GM10248 (cell line): ENCODE results near the gene METTL22.
"Not testable (repeated sequence)": the region's sequence is repeated elsewhere in the genome, so short reads cannot be mapped to it uniquely, and the experiment has no call there.

ENCODE experiments used
- CTCF ChIA-PET: fragments of 300-600 bp; sonication (Branson Sonifier 250); formaldehyde crosslinking; extraction: SDS; loops from one replicate; lab custom pipeline; 2021; ENCODE audit warnings: antibody characterized with exemption; lab: Yijun Ruan, JAX
- POLR2A ChIA-PET: fragments of 350-650 bp; sonication (Branson Sonifier 250); formaldehyde crosslinking; extraction: SDS; loops from one replicate; lab custom pipeline; 2020; ENCODE audit warnings: antibody characterized with exemption; lab: Yijun Ruan, JAX
- DNase-seq: peaks from one replicate; pipeline ENCODE4 v3.0.0; 2012; ENCODE audit errors: extremely low spot score
- TF ChIP-seq, protein P1 (sequence below): IDR thresholded peaks from 2 replicates; pipeline ENCODE4 v1.5.1; 2012; ENCODE audit warnings: mild to moderate bottlenecking, low read depth; ENCODE audit errors: extremely low read depth, missing control alignments, control extremely low read depth

The METTL22 gene

DNA sequence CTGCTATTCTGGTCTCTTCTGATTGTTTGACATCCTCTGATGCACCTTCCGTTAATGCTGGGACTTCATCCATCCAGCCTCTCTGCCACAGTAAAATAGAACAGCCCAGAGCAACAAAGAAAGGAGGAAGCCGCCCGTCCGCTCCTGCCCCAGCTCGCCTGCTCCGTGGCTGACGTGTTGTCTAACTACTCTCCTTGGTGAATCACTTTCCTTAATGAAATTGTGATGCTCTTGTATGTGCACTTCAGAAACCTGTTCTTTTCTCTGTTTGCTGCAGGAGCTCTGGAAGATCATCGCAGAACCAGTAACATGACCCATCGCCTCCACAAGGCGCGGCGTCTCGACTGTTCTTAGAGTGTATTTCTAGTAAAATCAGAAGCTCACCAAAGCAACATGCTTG is 24.3 kb downstream of the METTL22 start:
- CTCF ChIA-PET = no interaction called here

DNA sequence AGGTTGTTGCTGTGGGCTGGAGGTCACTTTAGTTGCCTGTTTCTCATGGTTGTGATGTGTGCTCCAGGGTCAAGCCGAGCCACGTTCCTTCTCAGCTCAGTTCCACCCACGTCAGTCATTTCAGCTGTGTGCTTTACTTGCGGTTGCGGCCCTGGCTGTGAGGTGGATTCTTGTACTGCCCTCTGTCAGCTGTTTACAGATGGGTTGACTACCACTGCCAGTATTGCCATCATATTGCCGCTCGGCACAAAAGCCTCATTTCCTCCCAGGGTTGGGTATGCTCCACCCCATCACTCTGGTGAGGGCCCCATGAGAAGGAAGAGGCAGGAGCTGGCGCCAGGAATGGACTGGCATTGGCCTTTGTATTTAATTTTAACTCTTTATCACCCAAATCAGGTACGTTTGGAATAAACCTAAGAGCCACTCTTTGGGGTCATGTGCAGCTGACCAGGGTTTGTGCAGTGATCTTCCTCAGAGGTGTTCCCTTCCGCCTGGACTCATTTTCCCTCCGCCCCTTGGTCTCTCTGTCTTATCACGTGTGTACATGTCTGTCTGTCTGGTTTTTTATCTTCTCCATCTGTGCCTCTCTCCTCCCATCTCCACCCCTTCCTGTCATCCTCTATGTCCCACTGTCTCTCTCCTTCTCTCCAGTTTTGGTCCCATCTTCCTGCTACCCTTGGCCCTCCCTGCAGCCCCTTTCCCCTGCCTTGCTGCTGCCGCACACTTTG is 25.0 kb downstream of the METTL22 start:
- ChIA-PET POLR2A (no interaction called here), CTCF (no interaction called here)
- TF ChIP-seq, protein P1, sequence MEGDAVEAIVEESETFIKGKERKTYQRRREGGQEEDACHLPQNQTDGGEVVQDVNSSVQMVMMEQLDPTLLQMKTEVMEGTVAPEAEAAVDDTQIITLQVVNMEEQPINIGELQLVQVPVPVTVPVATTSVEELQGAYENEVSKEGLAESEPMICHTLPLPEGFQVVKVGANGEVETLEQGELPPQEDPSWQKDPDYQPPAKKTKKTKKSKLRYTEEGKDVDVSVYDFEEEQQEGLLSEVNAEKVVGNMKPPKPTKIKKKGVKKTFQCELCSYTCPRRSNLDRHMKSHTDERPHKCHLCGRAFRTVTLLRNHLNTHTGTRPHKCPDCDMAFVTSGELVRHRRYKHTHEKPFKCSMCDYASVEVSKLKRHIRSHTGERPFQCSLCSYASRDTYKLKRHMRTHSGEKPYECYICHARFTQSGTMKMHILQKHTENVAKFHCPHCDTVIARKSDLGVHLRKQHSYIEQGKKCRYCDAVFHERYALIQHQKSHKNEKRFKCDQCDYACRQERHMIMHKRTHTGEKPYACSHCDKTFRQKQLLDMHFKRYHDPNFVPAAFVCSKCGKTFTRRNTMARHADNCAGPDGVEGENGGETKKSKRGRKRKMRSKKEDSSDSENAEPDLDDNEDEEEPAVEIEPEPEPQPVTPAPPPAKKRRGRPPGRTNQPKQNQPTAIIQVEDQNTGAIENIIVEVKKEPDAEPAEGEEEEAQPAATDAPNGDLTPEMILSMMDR = no peak
- DNase-seq = no peak

More for the DNA sequence above, 24.3 kb downstream of the METTL22 start:
- no peak for DNase-seq
- TF ChIP-seq, protein P1 = no peak
- POLR2A ChIA-PET = no interaction called here

GRCh38 chr16:8647721-8648318 is 26.3 kb downstream of the METTL22 start:
- TF ChIP-seq, protein P1 = no peak
- CTCF ChIA-PET = interaction anchor here (1.7 kb wide), 1 partner anchor 81 kb away, joined by 4 read pairs; no protein-coding TSS in a partner anchor
- POLR2A ChIA-PET = no interaction called here
- no peak for DNase-seq

DNA sequence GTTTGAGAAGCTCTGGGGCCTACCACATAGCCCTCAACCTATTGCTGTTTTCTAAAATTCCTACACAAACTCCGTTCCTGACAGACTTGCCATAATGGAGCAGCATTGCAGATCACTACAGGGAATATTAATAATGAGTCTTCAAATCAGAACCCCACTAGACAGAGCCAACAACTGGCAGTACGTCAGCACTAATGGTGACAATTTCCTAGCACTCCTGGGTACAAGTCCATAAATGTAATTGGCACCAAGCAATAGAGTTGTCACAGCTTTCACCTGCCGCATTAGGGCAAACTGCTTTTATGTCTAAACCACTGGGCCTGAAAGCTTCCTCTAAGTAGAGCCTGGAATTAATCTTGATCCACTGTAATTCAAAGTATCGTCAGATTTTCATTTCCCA is 27.4 kb downstream of the METTL22 start:
- TF ChIP-seq, protein P1 = no peak
- POLR2A ChIA-PET = no interaction called here
- no peak for DNase-seq
- CTCF ChIA-PET = interaction anchor here (1.7 kb wide), 1 partner anchor 82 kb away, joined by 4 read pairs; no protein-coding TSS in a partner anchor

DNA sequence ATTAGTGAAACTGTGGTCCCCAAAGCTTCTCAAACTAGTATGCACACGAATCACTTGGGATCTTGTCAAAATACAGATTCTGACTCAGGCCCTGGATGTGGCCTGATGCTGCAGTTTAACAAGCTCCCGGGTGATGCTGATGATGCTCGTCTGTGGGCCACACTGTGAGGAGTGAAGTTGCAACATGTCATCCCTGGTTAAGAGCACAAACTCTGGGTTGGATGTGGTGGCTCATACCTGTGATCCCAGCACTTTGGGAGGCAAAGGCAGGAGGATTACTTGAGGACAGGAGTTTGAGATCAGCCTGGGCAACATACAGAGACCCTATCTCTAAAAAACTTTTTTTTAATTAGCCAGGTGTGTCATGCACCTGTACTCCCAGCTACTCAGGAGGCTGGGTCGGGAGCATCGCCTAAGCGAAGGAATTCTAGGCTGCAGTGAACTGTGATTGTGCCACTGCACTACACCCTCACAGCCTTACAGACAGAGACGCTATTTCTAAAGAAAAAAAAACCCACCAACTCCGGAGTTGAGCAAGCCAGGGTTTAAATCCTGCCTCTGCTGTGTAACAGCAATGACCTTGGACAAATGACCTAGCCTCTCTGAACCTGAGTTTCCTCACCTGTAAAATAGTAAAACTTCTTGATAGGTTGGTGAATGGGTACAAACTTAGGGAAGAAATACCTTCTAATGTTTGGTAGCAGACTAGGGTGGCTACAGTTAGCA is 28.5 kb downstream of the METTL22 start:
- POLR2A ChIA-PET = interaction anchor here (0.6 kb wide), 1 partner anchor 54 kb away, joined by 5 read pairs; no protein-coding TSS in a partner anchor

GRCh38 chr16:8651958-8652357 is 30.5 kb downstream of the METTL22 start:
- not testable (repeated sequence) for DNase-seq
- POLR2A ChIA-PET = interaction anchor here (0.7 kb wide), 1 partner anchor 145 kb away, joined by 3 read pairs; no protein-coding TSS in a partner anchor
- CTCF ChIA-PET = interaction anchor here (1.1 kb wide), 1 partner anchor 9 kb away, joined by 4 read pairs; no protein-coding TSS in a partner anchor

More for the DNA sequence above, 28.5 kb downstream of the METTL22 start:
- DNase-seq = no peak
- CTCF ChIA-PET = no interaction called here
- TF ChIP-seq, protein P1 = no peak
